ENCODE results near the gene POMGNT1. TPM values are rescaled to one million over a fixed set of nuclear protein-coding genes. Genes with fewer than 3 reads are reported as not detected.
"Not testable (repeated sequence)": the region's sequence is repeated elsewhere in the genome, so short reads cannot be mapped to it uniquely, and the experiment has no call there.

POMGNT1 gene
- 10 to 100 TPM; 27.3 to 31.9 TPM for total RNA-seq
- long read RNA-seq, transcript POMGNT1-201 (22 exons, 2,728 nt): major isoform, 27 of 85 reads
- long read RNA-seq, partial matches to known transcripts: 11 of 85 reads
- long read RNA-seq, other reads (novel, unspliced or antisense): 47 of 85 reads

- peak; percentile 71 for ATAC-seq
These were observed at the start of gene POMGNT1 for GRCh38 chr1:46197964-46198811. Gene POMGNT1, minus strand, starts transcription at chr1:46198434. Its CDS starts 613 bp downstream, at chr1:46197821.

GRCh38 chr1:46247436-46248121 is 49.3 kb upstream of the POMGNT1 start, which contains the start of gene RAD54L:
Gene RAD54L, plus strand, starts transcription at chr1:46247763. Its CDS starts 643 bp downstream, at chr1:46248406.
- ATAC-seq: peak; percentile 90
- intact Hi-C loops (cut with DNase I, micrococcal nuclease): no loop called here

More at GRCh38 chr1:46197964-46198811, at the start of gene POMGNT1:
- peak in 1 of 2 donors; percentile 76 for DNase-seq
- intact Hi-C loops (cut with DNase I, micrococcal nuclease): no loop called here

GRCh38 chr1:46246548-46247435 is 48.6 kb upstream of the POMGNT1 start:
- ATAC-seq (peak; percentile 85), DNase-seq (peak in 1 of 2 donors; percentile 68)
- intact Hi-C loops (cut with DNase I, micrococcal nuclease): no loop called here

More at GRCh38 chr1:46247436-46248121, 49.3 kb upstream of the POMGNT1 start, which contains the start of gene RAD54L:
- DNase-seq: peak; percentile 98

- ATAC-seq; intact Hi-C loops (cut with DNase I, micrococcal nuclease); DNase-seq: not testable (repeated sequence)
These were observed 47.9 kb upstream of the POMGNT1 start for GRCh38 chr1:46246136-46246535.

GRCh38 chr1:46244656-46245371 is 46.6 kb upstream of the POMGNT1 start:
- intact Hi-C loops (cut with DNase I, micrococcal nuclease): no loop called here
- ATAC-seq: no peak
- no peak for DNase-seq

DNA sequence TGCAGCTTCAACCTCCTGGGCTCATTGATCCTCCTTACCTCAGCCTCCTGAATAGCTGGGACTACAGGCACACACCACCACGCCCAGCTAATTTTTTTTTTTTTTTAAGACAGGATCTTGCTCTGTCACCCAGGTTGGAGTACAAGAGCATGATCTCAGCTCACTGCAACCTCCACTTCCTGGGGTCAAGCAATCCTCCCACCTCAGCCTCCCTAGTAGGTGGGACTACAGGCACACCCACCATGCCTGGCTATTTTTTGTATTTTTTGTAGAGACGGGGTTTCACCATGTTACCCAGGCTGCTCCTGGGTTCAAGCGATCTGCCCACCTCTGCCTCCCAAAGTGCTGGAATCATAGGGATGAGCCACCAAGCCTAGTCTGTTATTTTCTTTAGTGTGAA is 45.6 kb upstream of the POMGNT1 start:
- ATAC-seq; DNase-seq; intact Hi-C loops (cut with DNase I, micrococcal nuclease): not testable (repeated sequence)

GRCh38 chr1:46242918-46243317 is 44.7 kb upstream of the POMGNT1 start:
- ATAC-seq: no peak
- DNase-seq: no peak
- intact Hi-C loops (cut with DNase I, micrococcal nuclease): no loop called here

GRCh38 chr1:46241733-46242132 is 43.5 kb upstream of the POMGNT1 start:
- ATAC-seq; DNase-seq; intact Hi-C loops (cut with DNase I, micrococcal nuclease): not testable (repeated sequence)

DNA sequence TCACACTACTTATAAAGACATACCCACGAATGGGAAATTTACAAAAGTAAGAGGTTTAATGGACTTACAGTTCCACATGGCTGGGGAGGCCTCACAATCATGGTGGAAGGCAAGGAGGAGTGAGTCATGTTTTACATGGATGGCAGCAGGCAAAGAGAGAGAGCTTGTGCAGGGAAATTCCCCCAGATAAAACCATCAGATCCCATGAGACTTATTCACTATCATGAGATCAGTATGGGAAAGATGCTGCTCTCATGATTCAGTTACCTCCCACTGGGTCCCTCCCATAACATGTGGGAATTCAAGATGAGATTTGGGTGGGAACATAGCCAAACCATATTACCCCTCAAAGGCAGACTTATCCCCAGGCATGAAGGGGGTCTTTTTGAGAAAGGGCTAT is 40.6 kb upstream of the POMGNT1 start:
- ATAC-seq; DNase-seq; intact Hi-C loops (cut with DNase I, micrococcal nuclease): not testable (repeated sequence)

DNA sequence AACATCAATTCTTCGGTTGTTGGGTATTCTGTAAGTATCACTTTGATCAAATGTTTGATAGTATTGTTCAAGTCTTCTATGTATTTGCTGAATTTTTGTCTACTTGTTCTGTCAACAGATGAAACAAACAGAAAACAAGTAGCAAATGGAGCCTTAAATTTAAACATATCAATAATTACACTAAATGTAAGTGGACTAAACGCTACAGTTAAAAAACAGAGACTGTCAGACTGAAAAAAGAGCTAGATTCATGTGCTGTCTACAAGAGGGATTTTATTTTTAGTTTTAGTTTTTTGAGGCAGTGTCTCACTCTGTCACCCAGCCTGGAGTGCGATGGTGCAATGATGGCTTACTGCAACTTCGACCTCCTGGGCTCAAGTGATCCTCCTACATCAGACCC is 38.6 kb upstream of the POMGNT1 start:
- ATAC-seq: no peak
- DNase-seq: no peak
- intact Hi-C loops (cut with DNase I, micrococcal nuclease): no loop called here

- DNase-seq; ATAC-seq; intact Hi-C loops (cut with DNase I, micrococcal nuclease): not testable (repeated sequence)
These were observed 33.0 kb upstream of the POMGNT1 start for GRCh38 chr1:46231231-46231630.

GRCh38 chr1:46224966-46225365 is 26.7 kb upstream of the POMGNT1 start:
- no peak for DNase-seq
- intact Hi-C loops (cut with DNase I, micrococcal nuclease): loop anchor here in 1 of 2 donors (5.0 kb wide), 1 partner anchor 188 kb away; no protein-coding TSS in a partner anchor
- ATAC-seq: no peak

GRCh38 chr1:46223472-46223943 is 25.3 kb upstream of the POMGNT1 start:
- DNase-seq (peak; percentile 58 to 77), ATAC-seq (peak; percentile 97)
- intact Hi-C loops (cut with DNase I, micrococcal nuclease): loop anchor here in 1 of 2 donors (5.0 kb wide), 1 partner anchor 186 kb away; no protein-coding TSS in a partner anchor

DNA sequence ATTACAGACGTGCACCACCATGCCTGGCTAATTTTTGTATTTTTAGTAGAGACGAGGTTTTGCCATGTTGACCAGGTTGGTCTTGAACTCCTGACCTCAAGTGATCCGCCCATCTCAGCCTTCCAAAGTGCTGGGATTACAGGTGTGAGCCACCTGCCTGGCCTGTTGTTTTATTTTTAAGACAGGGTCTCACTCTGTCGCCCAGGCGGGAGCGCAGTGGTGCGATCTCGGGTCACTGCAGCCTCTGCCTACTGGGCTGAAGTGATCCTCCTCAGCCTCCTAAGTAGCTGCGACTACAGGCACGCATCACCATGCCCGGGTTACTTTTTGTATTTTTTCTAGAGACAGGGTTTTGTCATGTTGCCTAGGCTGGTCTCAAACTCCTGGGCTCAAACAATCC is 24.8 kb upstream of the POMGNT1 start:
- not testable (repeated sequence) for ATAC-seq, DNase-seq
- intact Hi-C loops (cut with DNase I, micrococcal nuclease): loop anchor here in 1 of 2 donors (5.0 kb wide), 1 partner anchor 186 kb away; no protein-coding TSS in a partner anchor

- intact Hi-C loops (cut with DNase I, micrococcal nuclease): loop anchor here in 1 of 2 donors (5.0 kb wide), 1 partner anchor 184 kb away; no protein-coding TSS in a partner anchor
- DNase-seq: peak in 1 of 2 donors; percentile 27
- ATAC-seq: peak; percentile 13
These were observed 23.5 kb upstream of the POMGNT1 start for GRCh38 chr1:46221749-46222148.

GRCh38 chr1:46220808-46221207 is 22.6 kb upstream of the POMGNT1 start:
- ATAC-seq (no peak), DNase-seq (no peak)
- intact Hi-C loops (cut with DNase I, micrococcal nuclease): loop anchor here in 1 of 2 donors (5.0 kb wide), 1 partner anchor 184 kb away; no protein-coding TSS in a partner anchor
